HCT116 (cell line): Measurements from ENCODE around the gene KRTAP5-4. TPM values are rescaled to one million over a fixed set of nuclear protein-coding genes. Genes with fewer than 3 reads are reported as not detected.

Experiments
- ATAC-seq: fragments of 200-7000 bp; cut with Tn5 transposase; 2 replicates; pipeline ENCODE4 v1.9.1; 2020; ENCODE audit warnings: mild to moderate bottlenecking, moderate library complexity
- BruUV-seq: library from RNA; stranded (reverse); fragments of 400-500 nt; replicated peaks from 2 replicates; lab custom pipeline; 2021; lab: Mats Ljungman, UMichigan
- CTCF ChIA-PET: fragments of 300-600 bp; sonication (Branson Sonifier 250); formaldehyde crosslinking; loops from one replicate; lab custom pipeline; 2021; ENCODE audit warnings: antibody characterized with exemption; lab: Charles Lee
- POLR2A ChIA-PET: fragments of 300-600, 350-600 bp; sonication (Branson Sonifier 250); formaldehyde crosslinking; loops from one replicate; lab custom pipeline; 2021; ENCODE audit warnings: antibody characterized with exemption; lab: Charles Lee
- RAD21 ChIA-PET, 2 experiments: fragments of 300-600 bp; sonication (Branson Sonifier 250); formaldehyde crosslinking; loops; one replicate each; lab custom pipeline; 2023; ENCODE audit warnings: low total read pairs in 2 of 2; ENCODE audit not compliant: uncharacterized antibody in 2 of 2, unreplicated experiment in 2 of 2, low non-redundant PET in 1 of 2; lab: Charles Lee
- DNase-seq: peaks from one replicate; pipeline ENCODE4 v3.0.0-alpha.2; 2010; ENCODE audit warnings: low read depth, low spot score
- H2AFZ ChIP-seq: fragments of 200-600 bp; shearing (Covaris generic), sonication (generic); 2 replicates; pipeline ENCODE4 v1.6.1; 2017; ENCODE audit warnings: low read depth, mixed run types, mixed read lengths, antibody characterized with exemption, low read length; ENCODE audit not compliant: poor library complexity, severe bottlenecking
- H3K27ac ChIP-seq: 2 replicates; pipeline ENCODE4 v1.5.1; 2012; ENCODE audit warnings: low read depth, low read length
- H3K27me3 ChIP-seq: fragments of 200-600 bp; sonication (generic); 2 replicates; pipeline ENCODE4 v1.6.1; 2016; ENCODE audit warnings: mixed run types, low read length, mixed read lengths; ENCODE audit not compliant: insufficient read depth
- H3K36me3 ChIP-seq, 2 experiments: fragments of 200-500 bp in 1 of 2; fragments of 200-600 bp in 1 of 2; sonication (Bioruptor generic) in 1 of 2; sonication (generic) in 1 of 2; 2 replicates each; pipeline versions ENCODE4 v1.5.1 to v1.6.1; 2014 to 2016; ENCODE audit warnings: low read length in 2 of 2, inconsistent platforms in 1 of 2, mixed read lengths in 1 of 2, mixed run types in 1 of 2; ENCODE audit not compliant: insufficient read depth in 2 of 2, control insufficient read depth in 1 of 2
- H3K4me1 ChIP-seq, 2 experiments: fragments of 200-600 bp in 1 of 2; sonication (generic) in 1 of 2; 2 replicates each; pipeline versions ENCODE4 v1.5.1 to v1.6.1; 2012 to 2017; ENCODE audit warnings: low read length in 2 of 2, inconsistent platforms in 1 of 2, mild to moderate bottlenecking in 1 of 2, mixed read lengths in 1 of 2, mixed run types in 1 of 2, moderate library complexity in 1 of 2; ENCODE audit not compliant: insufficient read depth in 2 of 2, control insufficient read depth in 1 of 2
- H3K4me2 ChIP-seq: fragments of 200-600 bp; sonication (generic); 2 replicates; pipeline ENCODE4 v1.6.1; 2017; ENCODE audit warnings: mixed run types, low read length, mixed read lengths
- H3K4me3 ChIP-seq, 2 experiments: fragments of 200-600 bp in 1 of 2; sonication (generic) in 1 of 2; replicated peaks in 1 of 2; 2 replicates each; pipeline ENCODE4 v1.5.1; 2011 to 2016; ENCODE audit warnings: low read length in 2 of 2, control low read depth in 1 of 2, low read depth in 1 of 2, mild to moderate bottlenecking in 1 of 2, mixed read lengths in 1 of 2, mixed run types in 1 of 2
- H3K79me2 ChIP-seq: fragments of 200-600 bp; sonication (generic); 2 replicates; pipeline ENCODE4 v1.6.1; 2017; ENCODE audit warnings: mild to moderate bottlenecking, mixed run types, low read length, moderate library complexity, mixed read lengths; ENCODE audit not compliant: insufficient read depth
- H3K9ac ChIP-seq: fragments of 200-600 bp; sonication (generic); 2 replicates; pipeline ENCODE4 v1.6.1; 2016; ENCODE audit warnings: low read length, mixed read lengths
- H3K9me2 ChIP-seq: fragments of 200-600 bp; sonication (generic), shearing (Covaris generic); 2 replicates; pipeline ENCODE4 v1.6.1; 2017; ENCODE audit warnings: mixed run types, mild to moderate bottlenecking, moderate library complexity; ENCODE audit not compliant: insufficient read depth
- H3K9me3 ChIP-seq, 2 experiments: fragments of 200-500 bp in 1 of 2; fragments of 200-600 bp in 1 of 2; sonication (Bioruptor generic) in 1 of 2; sonication (generic) in 1 of 2; 2 replicates each; pipeline ENCODE4 v1.6.1; 2014 to 2017; ENCODE audit warnings: low read length in 2 of 2, mixed read lengths in 2 of 2, inconsistent platforms in 1 of 2, low read depth in 1 of 2, mild to moderate bottlenecking in 1 of 2, mixed run types in 1 of 2, moderate library complexity in 1 of 2; ENCODE audit not compliant: control insufficient read depth in 1 of 2, insufficient read depth in 1 of 2
- H4K20me1 ChIP-seq: fragments of 200-600 bp; sonication (generic), shearing (Covaris generic); 2 replicates; pipeline ENCODE4 v1.6.1; 2017; ENCODE audit warnings: mixed run types, mild to moderate bottlenecking, moderate library complexity; ENCODE audit not compliant: insufficient read depth
- ATF3 ChIP-seq: IDR thresholded peaks from 2 replicates; pipeline ENCODE4 v1.6.1; 2012
- CBX3 ChIP-seq: IDR thresholded peaks from 2 replicates; pipeline ENCODE4 v1.6.1; 2012; ENCODE audit warnings: low read depth
- CEBPB ChIP-seq: IDR thresholded peaks from 2 replicates; pipeline ENCODE4 v1.6.1; 2012; ENCODE audit warnings: low read depth
- CTCF ChIP-seq, 3 experiments: fragments of 200-600 bp in 1 of 3; sonication (generic) in 1 of 3; IDR thresholded peaks in 2 of 3; conservative IDR thresholded peaks in 1 of 3; 2 replicates each; pipeline ENCODE4 v1.5.1; 2012 to 2017; ENCODE audit warnings: low read depth in 2 of 3, low read length in 2 of 3, antibody characterized with exemption in 1 of 3, borderline replicate concordance in 1 of 3, control low read depth in 1 of 3, mild to moderate bottlenecking in 1 of 3, mixed read lengths in 1 of 3, mixed run types in 1 of 3, moderate library complexity in 1 of 3; ENCODE audit not compliant: insufficient read depth in 1 of 3
- EGR1 ChIP-seq: IDR thresholded peaks from 2 replicates; pipeline ENCODE4 v1.6.1; 2012; ENCODE audit warnings: low read depth
- ELF1 ChIP-seq: IDR thresholded peaks from 2 replicates; pipeline ENCODE4 v1.6.1; 2012; ENCODE audit warnings: low read depth, borderline replicate concordance
- EZH2 ChIP-seq: fragments of 200-600 bp; sonication (generic); IDR thresholded peaks from 2 replicates; pipeline ENCODE4 v1.6.1; 2017; ENCODE audit warnings: antibody characterized with exemption, mixed run types
- EZH2phosphoT487 ChIP-seq: fragments of 200-600 bp; IDR thresholded peaks from 2 replicates; pipeline ENCODE4 v1.6.1; 2018; ENCODE audit warnings: antibody characterized with exemption, borderline replicate concordance
- FOSL1 ChIP-seq: IDR thresholded peaks from 2 replicates; pipeline ENCODE4 v1.6.1; 2012; ENCODE audit warnings: low read depth
- JUND ChIP-seq: IDR thresholded peaks from 2 replicates; pipeline ENCODE4 v1.6.1; 2012
- MAX ChIP-seq: IDR thresholded peaks from 2 replicates; pipeline ENCODE4 v1.6.1; 2012
- POLR2A ChIP-seq: IDR thresholded peaks from 2 replicates; pipeline ENCODE4 v1.7.0; 2011; ENCODE audit warnings: borderline replicate concordance; ENCODE audit not compliant: insufficient read depth, insufficient read length; ENCODE audit errors: extremely low read depth
- RAD21 ChIP-seq: IDR thresholded peaks from 2 replicates; pipeline ENCODE4 v1.6.1; 2012; ENCODE audit warnings: low read depth, mild to moderate bottlenecking
- REST ChIP-seq: IDR thresholded peaks from 2 replicates; pipeline ENCODE4 v1.6.1; 2012; ENCODE audit warnings: low read depth
- SIN3A ChIP-seq: IDR thresholded peaks from 2 replicates; pipeline ENCODE4 v1.6.1; 2012; ENCODE audit warnings: low read depth
- SP1 ChIP-seq: IDR thresholded peaks from 2 replicates; pipeline ENCODE4 v1.6.1; 2012; ENCODE audit warnings: low read depth
- TCF7L2 ChIP-seq: IDR thresholded peaks from 2 replicates; pipeline ENCODE4 v1.7.0; 2011; ENCODE audit warnings: borderline replicate concordance, inconsistent platforms; ENCODE audit not compliant: insufficient read depth, insufficient read length; ENCODE audit errors: extremely low read depth
- ZFX ChIP-seq: fragments of 450-650 bp; IDR thresholded peaks from 2 replicates; pipeline ENCODE4 v1.6.1; 2017
- intact Hi-C: fragments of 100-400 bp; cut with micrococcal nuclease; formaldehyde crosslinking; loops from 2 replicates; pipeline ENCODE4 v1.10.0; 2022
- total RNA-seq: library from RNA; stranded (reverse); gene quantifications from one replicate; pipeline ENCODE4 v1.2.1, GENCODE V29; 2021; ENCODE audit not compliant: unreplicated experiment

KRTAP5-4 gene
- total RNA-seq, 1 experiment from 2014 or later, result not detected

GRCh38 chr11:1638344-1638743, 16.4 kb upstream of the KRTAP5-4 start:
- H3K79me2 ChIP-seq, result no peaks in the 10 kb centered on the region
- ATAC-seq, result no peak
- no peak for DNase-seq
- H3K9me2 ChIP-seq, result no peaks in the 10 kb centered on the region
- CTCF ChIA-PET, result interaction anchor here (1.4 to 4.8 kb wide), 2 partner anchors 15 to 43 kb away, joined by 6 to 31 read pairs; no protein-coding TSS in a partner anchor
- BruUV-seq, result no TSS peak
- no peaks in the 10 kb centered on the region for H4K20me1 ChIP-seq
- intact Hi-C loops, result no loop called here
- RAD21 ChIA-PET, result no interaction called here
- no peak overlapping the region for H3K27ac ChIP-seq
- H3K9me3 ChIP-seq, result no peaks in the 10 kb centered on the region
- no peak overlapping the region for H3K9ac ChIP-seq
- TF ChIP-seq CTCF (IDR thresholded peaks at IDR 0.05 in 2 of 3, conservative IDR thresholded peaks at IDR 0.05 in 1 of 3; ENCODE audit: borderline replicate concordance in 1 of 3, insufficient read depth in 1 of 3, low read depth in 2 of 3, low read length in 2 of 3) (no peak), TCF7L2 (no peak), CEBPB (no peak), EZH2phosphoT487 (no peak), ATF3 (no peak), CBX3 (no peak), JUND (no peak), ZFX (no peak), POLR2A (no peak), EZH2 (no peak), SIN3A (no peak), EGR1 (no peak), SP1 (no peak), REST (no peak), RAD21 (no peak), FOSL1 (no peak), MAX (no peak), ELF1 (no peak)
- no peak overlapping the region for H3K4me2 ChIP-seq
- no peaks in the 10 kb centered on the region for H3K36me3 ChIP-seq
- POLR2A ChIA-PET, result no interaction called here
- no peak overlapping the region for H2AFZ ChIP-seq
- no peaks in the 10 kb centered on the region for H3K27me3 ChIP-seq
- peaks cover 0 to 9% of the 10 kb centered on the region in 2 experiments; a peak in 1 of 4 replicates for H3K4me1 ChIP-seq
- H3K4me3 ChIP-seq, result no peak overlapping the region
